AG08396 (cell line): ENCODE data around the gene AMH.

ENCODE experiments used
- DNase-seq: peaks from one replicate; pipeline ENCODE4 v3.0.0; 2012; ENCODE audit warnings: low spot score, mixed read lengths

Gene AMH

DNA sequence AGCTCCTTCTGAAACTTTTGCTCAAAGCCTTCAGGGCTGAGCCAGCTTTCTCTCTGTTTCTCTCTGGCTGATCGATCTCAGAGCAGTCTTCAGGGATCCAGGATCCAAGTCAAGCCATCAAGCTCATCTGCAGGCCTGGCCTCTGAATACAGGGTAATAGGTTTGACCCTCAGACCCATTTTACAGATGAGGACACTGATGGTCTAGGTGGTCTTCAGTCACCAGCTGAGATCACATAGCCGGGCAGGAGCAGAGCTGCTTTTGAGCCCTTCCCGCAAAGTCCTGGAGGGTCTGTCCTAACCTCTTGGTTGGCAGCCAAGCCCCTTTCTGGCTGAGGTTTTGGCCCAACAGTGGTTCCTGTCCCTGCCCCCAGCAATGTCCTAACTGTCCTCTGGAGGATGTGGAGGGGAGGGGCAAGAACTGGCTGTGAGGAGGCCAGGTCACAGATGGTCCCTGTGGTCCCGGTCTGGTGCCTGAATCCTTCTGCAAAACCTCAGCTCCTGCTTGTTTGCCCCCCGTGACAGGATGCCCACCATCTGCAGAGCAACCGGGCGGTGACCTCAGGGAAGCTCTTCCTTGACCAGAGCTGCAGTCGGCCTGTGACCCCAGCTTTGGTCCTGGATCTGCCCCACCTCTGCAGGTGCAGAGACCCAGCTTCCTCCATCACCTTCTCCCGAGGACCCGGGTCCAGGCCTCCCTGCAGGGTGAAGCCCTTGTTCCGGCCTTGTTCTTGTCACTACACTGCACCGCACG lies 38.6 kb downstream of the AMH start:
- DNase-seq, result no peak

DNA sequence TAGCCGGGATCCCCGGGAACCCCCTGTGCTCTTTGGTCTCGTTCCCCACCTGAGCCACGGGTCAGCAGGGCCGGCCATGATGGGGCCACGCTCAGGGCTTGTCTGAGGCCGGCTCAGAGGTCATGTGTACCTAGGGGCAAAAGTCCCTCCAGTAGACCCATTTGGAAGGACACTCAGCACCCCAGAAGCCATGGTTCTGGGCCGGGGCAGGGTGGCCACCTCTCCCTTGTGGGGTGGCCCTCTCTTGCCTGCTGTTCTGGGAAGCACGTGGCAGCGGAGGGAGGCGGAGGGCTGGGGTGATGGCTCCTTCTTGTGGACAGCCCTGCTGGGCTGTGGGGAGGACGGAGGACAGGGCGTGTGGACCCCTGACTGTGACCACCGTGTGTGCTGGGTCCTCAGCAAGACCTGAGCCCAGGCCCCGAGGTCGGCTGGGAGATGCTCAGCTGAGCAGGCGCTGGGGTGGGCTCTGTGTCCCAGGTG lies 39.3 kb downstream of the AMH start:
- DNase-seq, result no peak

DNA sequence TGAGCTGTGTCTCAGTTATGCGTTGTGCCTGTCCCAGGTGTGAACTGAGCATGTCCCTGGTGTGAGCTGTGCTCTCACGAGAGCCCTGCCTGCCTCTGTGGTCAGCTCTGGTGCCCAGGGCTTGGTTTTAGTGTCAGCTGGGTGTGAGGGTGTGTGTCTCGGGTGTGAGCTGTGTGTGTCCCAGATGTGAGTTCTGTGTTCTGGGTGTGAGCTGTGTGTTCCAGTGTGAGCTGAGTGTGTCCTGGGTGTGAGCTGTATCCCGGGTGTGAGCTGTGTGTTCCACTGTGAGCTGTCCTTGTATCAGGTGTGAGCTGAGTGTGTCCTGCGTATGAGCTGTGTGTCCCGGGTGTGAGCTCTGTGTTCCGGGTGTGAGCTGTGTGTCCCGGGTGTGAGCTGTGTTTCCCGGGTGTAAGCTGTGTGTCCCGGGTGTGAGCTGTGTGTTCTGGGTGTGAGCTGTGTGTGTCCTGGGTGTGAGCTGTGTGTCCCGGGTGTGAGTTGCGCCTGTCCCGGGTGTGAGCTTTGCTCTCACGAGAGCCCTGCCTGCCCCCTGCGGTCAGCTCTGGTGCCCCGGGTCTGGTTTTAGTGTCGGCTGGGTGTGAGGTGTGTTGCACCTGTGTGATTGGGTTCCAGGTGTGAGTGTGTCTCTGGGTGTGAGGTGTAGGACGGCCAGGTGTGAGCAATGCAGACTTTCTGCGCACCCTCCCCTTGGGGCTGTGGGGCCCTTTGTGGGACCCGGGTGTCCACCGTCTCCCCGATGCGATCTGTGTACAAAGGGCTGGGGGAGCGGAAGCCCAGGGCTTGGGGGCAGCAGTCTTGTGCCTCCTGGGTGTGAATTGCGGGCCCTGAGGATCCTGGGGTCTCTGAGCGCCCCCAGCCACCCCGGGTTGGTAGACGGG lies 39.9 kb downstream of the AMH start:
- DNase-seq, result no peak

DNA sequence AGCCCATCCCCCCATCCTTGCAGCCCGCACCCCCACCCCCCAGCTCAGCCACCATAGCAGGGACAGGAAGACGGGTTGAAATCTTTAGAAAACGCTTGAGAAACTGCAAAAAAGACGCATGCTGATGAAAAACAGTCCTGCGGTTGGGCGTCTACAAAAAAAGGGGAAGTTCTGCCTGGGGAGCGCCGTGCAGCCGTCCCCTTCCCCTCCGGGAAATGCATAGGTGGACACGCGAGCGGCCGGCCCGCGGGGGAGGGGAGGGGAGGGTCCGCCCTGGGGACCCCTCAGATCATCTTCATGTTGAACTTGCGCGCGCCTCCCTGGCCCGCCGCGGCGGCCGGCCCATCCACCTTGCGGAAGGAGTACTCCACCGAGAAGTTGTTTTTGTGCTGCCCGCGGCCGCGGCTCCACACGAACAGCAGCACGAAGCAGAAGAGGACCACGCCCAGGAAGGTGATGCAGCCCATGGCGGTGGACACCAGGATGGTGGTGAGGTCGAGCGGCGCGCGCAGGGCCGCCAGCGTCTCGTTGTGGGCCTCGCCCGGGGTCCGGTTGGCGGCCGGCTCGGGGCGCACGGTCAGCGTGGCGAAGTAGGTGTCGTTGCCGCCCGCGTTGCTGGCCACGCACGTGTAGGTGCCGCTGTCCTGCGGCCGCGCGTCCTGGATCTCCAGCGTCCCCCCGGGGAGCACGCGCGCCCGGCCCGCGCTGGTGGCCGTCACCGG lies 40.8 kb downstream of the AMH start:
- no peak for DNase-seq

DNA sequence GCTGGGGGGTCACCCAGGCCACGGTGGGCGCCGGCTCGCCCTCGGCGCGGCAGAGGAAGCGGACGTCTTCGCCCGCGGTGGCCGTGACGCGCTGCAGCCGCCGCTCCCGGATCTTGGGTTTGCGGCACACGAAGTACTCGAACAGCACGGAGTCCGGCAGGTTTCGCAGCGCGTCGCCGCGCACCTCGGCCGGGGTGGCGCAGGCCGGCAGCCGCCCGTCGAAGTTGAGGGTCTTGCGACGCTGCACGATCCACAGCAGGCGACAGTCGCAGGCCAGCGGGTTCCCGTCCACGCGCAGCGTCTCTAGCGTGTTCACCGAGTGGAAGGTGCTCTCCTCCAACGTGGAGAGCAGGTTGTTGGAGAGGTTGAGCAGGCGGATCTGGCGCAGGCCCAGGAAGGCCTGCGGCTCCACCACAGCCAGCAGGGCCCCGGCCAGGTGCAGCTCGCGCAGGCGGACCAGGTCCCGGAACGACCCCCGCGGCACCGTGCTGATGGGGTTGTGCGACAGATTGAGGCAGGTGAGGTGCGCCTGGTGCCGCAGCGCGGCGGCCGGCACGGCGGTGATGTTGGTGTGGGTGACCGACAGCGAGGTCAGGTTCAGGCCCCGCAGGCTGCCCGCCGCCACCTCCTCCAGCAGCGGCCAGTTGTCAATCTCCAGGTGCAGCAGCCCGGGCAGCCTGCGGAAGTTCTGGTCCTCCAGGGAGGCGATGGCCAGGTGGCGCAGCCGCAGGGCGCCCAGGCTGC lies 41.5 kb downstream of the AMH start:
- no peak for DNase-seq

DNA sequence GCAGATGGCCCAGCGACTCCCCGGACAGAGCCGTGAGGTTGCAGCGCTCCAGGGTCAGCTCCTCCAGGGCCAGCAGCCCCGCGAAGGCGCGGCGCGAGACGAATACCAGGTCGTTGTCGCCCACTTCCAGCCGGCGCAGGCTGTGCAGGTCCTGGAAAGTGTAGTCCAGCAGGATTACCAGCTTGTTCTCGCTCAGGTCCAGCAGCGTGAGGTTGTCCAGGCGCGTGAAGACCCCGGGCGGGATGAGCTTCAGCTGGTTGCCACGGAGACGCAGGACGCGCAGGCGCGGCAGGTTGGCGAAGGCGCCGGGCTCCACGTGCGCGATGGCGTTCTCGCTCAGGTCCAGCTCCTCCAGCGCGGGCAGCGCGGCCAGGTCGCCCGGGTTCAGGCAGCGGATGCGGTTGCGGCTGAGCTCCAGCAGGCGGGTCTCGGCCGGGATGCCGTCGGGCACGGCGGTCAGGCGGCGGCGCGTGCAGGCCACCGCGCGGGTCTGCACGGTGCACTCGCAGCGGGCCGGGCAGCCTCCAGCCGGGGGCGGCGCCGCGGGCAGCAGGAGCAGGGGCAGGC lies 42.1 kb downstream of the AMH start:
- DNase-seq, result no peak

DNA sequence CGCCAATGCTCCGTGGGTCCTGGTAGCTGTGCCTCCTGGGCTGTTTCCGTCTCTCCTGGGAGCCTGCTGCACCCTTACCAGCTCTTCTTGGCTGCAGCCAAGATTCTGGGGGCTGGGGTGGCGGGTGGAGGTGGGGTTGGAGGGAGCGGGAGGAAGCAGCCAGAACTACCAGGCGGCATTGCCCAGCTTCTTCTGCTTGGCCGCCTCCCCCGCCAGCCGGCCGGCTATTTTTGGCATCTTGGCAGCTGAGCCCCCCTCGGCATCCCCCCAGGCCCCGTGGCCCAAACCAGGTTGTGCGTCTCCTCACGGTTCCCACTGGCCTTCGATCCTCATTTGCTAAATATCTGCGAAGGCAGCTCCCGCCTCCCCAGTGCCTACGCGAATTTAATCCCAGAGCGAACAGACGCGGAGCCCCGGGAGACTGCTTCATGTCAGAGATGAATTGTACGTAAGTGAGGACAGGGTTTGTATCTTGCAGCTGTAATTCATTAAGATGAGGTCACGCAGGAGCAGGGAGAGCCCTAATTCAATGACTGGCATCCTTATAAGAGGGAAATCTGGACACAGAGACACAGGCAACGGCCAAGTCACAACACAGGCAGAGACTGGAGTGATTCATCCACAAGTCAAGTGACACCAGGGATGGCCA lies 45.7 kb downstream of the AMH start:
- DNase-seq, result peak; percentile 82

DNA sequence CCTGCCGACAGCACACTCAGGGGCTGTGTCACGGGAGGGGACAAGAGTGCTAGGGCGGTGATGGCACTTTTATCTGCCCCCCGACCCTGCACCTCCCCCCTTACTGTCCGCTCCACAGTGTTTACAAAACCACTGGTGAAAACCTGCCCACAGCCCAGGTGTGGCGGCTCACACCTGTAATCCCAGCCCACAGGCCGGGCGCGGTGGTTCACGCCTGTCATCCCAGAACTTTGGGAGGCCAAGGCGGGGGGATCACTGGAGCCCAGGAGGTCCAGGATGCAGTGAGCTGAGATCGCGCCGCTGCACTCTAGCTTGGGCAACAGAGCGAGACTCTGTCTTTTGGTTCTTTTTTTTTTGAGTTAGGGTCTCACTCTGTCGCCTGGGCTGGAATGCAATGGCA lies 47.0 kb downstream of the AMH start:
- DNase-seq, result no peak

DNA sequence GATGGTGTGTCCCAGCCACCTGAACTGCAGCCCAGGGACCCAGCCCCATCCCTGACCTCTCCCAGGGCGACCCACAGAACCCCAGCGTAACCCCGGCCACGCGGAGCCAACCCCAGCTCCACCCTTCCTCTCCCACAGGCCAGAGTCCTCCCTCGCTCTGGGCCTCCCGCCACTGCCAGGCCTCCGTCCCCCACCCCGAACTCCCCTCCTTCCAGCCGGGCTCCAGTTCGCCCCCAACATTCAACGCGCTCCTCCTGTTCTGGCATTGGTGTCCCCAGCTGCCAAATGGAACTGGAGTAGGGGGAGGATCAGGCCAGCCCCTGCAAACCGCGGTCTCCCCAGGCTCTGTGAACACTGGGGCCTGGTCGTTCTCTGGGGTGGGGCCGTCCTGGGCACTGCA lies 51.4 kb downstream of the AMH start:
- no peak for DNase-seq
